Spleen (tissue), 11 donors: ENCODE results near the gene KLHL40. TPM values are rescaled to one million over a fixed set of nuclear protein-coding genes. Genes with fewer than 3 reads are reported as not detected.

Experiments
- DNase-seq: peaks from one replicate; pipeline ENCODE4 v3.0.0-alpha.2; 2020
- H3K27ac ChIP-seq, 8 donors: fragments of 200-600 bp; sonication (generic) in 7 of 8; 1 replicate in 4 of 8; 2 replicates in 4 of 8; pipeline versions ENCODE4 v1.5.0 to v1.8.0; 2016 to 2021; ENCODE audit warnings: inconsistent platforms in 4 of 8, mild to moderate bottlenecking in 4 of 8, moderate library complexity in 1 of 8
- H3K27me3 ChIP-seq, 7 donors: fragments of 200-600 bp; sonication (generic) in 6 of 7; replicated peaks in 1 of 7; 1 replicate in 4 of 7; 2 replicates in 3 of 7; pipeline versions ENCODE4 v1.5.0 to v1.8.0; 2016 to 2021; ENCODE audit warnings: inconsistent platforms in 3 of 7, mild to moderate bottlenecking in 1 of 7
- H3K36me3 ChIP-seq, 6 donors: fragments of 200-600 bp; sonication (generic) in 5 of 6; 1 replicate in 4 of 6; 2 replicates in 2 of 6; pipeline versions ENCODE4 v1.5.0 to v1.8.0; 2016 to 2021; ENCODE audit warnings: inconsistent platforms in 2 of 6
- H3K4me1 ChIP-seq, 6 donors: fragments of 200-600 bp; sonication (generic) in 5 of 6; 1 replicate in 3 of 6; 2 replicates in 3 of 6; pipeline versions ENCODE4 v1.5.0 to v1.8.0; 2016 to 2021; ENCODE audit warnings: inconsistent platforms in 3 of 6
- H3K4me3 ChIP-seq, 8 donors: fragments of 200-600 bp; sonication (generic) in 7 of 8; 1 replicate in 4 of 8; 2 replicates in 4 of 8; pipeline versions ENCODE4 v1.5.0 to v1.8.0; 2016 to 2021; ENCODE audit warnings: inconsistent platforms in 4 of 8, mild to moderate bottlenecking in 4 of 8, moderate library complexity in 2 of 8
- H3K9me3 ChIP-seq, 8 donors: fragments of 200-600 bp; sonication (generic) in 7 of 8; 1 replicate in 4 of 8; 2 replicates in 4 of 8; pipeline versions ENCODE4 v1.5.0 to v1.8.0; 2016 to 2021; ENCODE audit warnings: inconsistent platforms in 4 of 8
- POLR2A ChIP-seq, 3 donors: fragments of 450-650 bp; IDR thresholded peaks; one replicate each; pipeline ENCODE4 v1.5.1; 2017; ENCODE audit warnings: antibody characterized with exemption in 3 of 3, mild to moderate bottlenecking in 1 of 3
- POLR2AphosphoS5 ChIP-seq, 3 donors: sonication (generic); formaldehyde crosslinking; IDR thresholded peaks; one replicate each; pipeline ENCODE4 v1.5.1; 2017; ENCODE audit warnings: antibody characterized with exemption in 3 of 3
- WGBS, 5 donors: extraction: QIAGEN DNeasy Blood & Tissue Kit in 3 of 5; methylation state at CpG; one replicate each; pipeline versions ENCODE4 v1.1.5 to v1.1.7; 2013 to 2018; 5-methylcytosine and 5-hydroxymethylcytosine counted together
- intact Hi-C: fragments of 100-400 bp; cut with DNase I; formaldehyde crosslinking; loops from one replicate; pipeline ENCODE4 v1.15.0; 2023; ENCODE audit warnings: low total_unique reads
- polyA plus RNA-seq, 3 donors: library from polyadenylated mRNA; stranded (reverse); fragments of 200-250 nt; gene quantifications; one replicate each; pipeline ENCODE4 v1.2.1, GENCODE V29; 2013
- total RNA-seq, 7 donors: library from RNA; depleted of rRNA in 3 of 7; stranded (reverse); fragments of >200 nt in 3 of 7; fragmentation: NEBNext Ultra II Directional in 4 of 7; extraction: Animal tissue kit (Norgen Biotek cat#: 25700) in 4 of 7; gene quantifications; one replicate each; pipeline versions ENCODE4 v1.1.0 to v1.2.1, GENCODE V29; 2016 to 2021
- TF ChIP-seq, protein P1 (sequence below), 11 experiments: fragments of 200-600 bp in 7 of 11; fragments of 450-650 bp in 4 of 11; sonication (generic) in 4 of 11; IDR thresholded peaks in 8 of 11; conservative IDR thresholded peaks in 3 of 11; 1 replicate in 7 of 11; 2 replicates in 4 of 11; pipeline versions ENCODE4 v1.4.0 to v1.8.0; 2016 to 2021; ENCODE audit warnings: antibody characterized with exemption in 11 of 11, inconsistent platforms in 4 of 11, mild to moderate bottlenecking in 1 of 11
- donor health status: healthy with polysubstance abuse.
- donor health status: DM: no; HTN: no; CAD: no; lungs with moderate emphysema.
- donor health status: DM: no; HTN: no; CAD: no.
- donor health status: Bipolar disorder and iron deficiency.
- donor health status: healthy.
- donor health status: DM: no; HTN: no; CAD: no.
- donor health status: DM: yes; HTN: yes; CAD: no.

KLHL40 gene
- total and polyA plus RNA-seq, 10 donors: 0.03 to 0.17 TPM; not detected in 8

GRCh38 chr3:42659451-42660130 is 25.7 kb upstream of the KLHL40 start:
- intact Hi-C loops: loop anchor here (10.0 kb wide), 1 partner anchor 85 kb away; no protein-coding TSS in a partner anchor
- peaks cover 0 to 4% (median 0%) of the 10 kb centered on the region in 7 donors for H3K27me3 ChIP-seq
- WGBS, 5 donors: 82 to 91% (median 89%) methylated on average over 17 to 25 of the region's 25 CpGs
- no peaks in the 10 kb centered on the region for H3K9me3 ChIP-seq
- H3K36me3 ChIP-seq: peaks cover 0 to 59% (median 2%) of the 10 kb centered on the region in 6 donors
- no peak for DNase-seq
- peaks cover 0 to 39% (median 21%) of the 10 kb centered on the region in 6 donors for H3K4me1 ChIP-seq
- no peak overlapping the region for H3K4me3 ChIP-seq
- H3K27ac ChIP-seq: peak overlapping the region in 3 of 8 donors; percentile 19 to 65 (median 38)
- no peak for TF ChIP-seq POLR2A (IDR thresholded peaks at IDR 0.05)
- TF ChIP-seq, protein P1, sequence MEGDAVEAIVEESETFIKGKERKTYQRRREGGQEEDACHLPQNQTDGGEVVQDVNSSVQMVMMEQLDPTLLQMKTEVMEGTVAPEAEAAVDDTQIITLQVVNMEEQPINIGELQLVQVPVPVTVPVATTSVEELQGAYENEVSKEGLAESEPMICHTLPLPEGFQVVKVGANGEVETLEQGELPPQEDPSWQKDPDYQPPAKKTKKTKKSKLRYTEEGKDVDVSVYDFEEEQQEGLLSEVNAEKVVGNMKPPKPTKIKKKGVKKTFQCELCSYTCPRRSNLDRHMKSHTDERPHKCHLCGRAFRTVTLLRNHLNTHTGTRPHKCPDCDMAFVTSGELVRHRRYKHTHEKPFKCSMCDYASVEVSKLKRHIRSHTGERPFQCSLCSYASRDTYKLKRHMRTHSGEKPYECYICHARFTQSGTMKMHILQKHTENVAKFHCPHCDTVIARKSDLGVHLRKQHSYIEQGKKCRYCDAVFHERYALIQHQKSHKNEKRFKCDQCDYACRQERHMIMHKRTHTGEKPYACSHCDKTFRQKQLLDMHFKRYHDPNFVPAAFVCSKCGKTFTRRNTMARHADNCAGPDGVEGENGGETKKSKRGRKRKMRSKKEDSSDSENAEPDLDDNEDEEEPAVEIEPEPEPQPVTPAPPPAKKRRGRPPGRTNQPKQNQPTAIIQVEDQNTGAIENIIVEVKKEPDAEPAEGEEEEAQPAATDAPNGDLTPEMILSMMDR (IDR thresholded peaks at IDR 0.05 in 8 of 11, conservative IDR thresholded peaks at IDR 0.05 in 3 of 11): no peak
- TF ChIP-seq POLR2AphosphoS5 (IDR thresholded peaks at IDR 0.05): no peak

- H3K27ac ChIP-seq: peak overlapping the region in 1 of 8 donors; percentile 65
- H3K27me3 ChIP-seq: no peaks in the 10 kb centered on the region
- WGBS, 5 donors: 60 to 88% (median 72%) methylated on average over 3 to 6 of the region's 6 CpGs
- no peaks in the 10 kb centered on the region for H3K9me3 ChIP-seq
- TF ChIP-seq POLR2A (IDR thresholded peaks at IDR 0.05) (no peak), POLR2AphosphoS5 (IDR thresholded peaks at IDR 0.05) (no peak)
- TF ChIP-seq, protein P1 (IDR thresholded peaks at IDR 0.05 in 8 of 11, conservative IDR thresholded peaks at IDR 0.05 in 3 of 11): no peak
- intact Hi-C loops: no loop called here
- H3K36me3 ChIP-seq: peaks cover 0 to 59% (median 2%) of the 10 kb centered on the region in 6 donors
- H3K4me1 ChIP-seq: peaks cover 0 to 33% (median 15%) of the 10 kb centered on the region in 6 donors
- no peak for DNase-seq
- H3K4me3 ChIP-seq: no peak overlapping the region
These were observed 25.1 kb upstream of the KLHL40 start for GRCh38 chr3:42660131-42660715.

- no peak for DNase-seq
- intact Hi-C loops: no loop called here
- H3K4me1 ChIP-seq: peaks cover 0 to 26% (median 9%) of the 10 kb centered on the region in 6 donors
- H3K27ac ChIP-seq: no peak overlapping the region
- H3K36me3 ChIP-seq: peaks cover 0 to 59% (median 2%) of the 10 kb centered on the region in 6 donors
- WGBS, 5 donors: 84 to 92% (median 87%) methylated on average over 4 of the region's 4 CpGs
- no peaks in the 10 kb centered on the region for H3K9me3 ChIP-seq
- TF ChIP-seq POLR2AphosphoS5 (IDR thresholded peaks at IDR 0.05): no peak
- TF ChIP-seq, protein P1 (IDR thresholded peaks at IDR 0.05 in 8 of 11, conservative IDR thresholded peaks at IDR 0.05 in 3 of 11): no peak
- no peak for TF ChIP-seq POLR2A (IDR thresholded peaks at IDR 0.05)
- no peak overlapping the region for H3K4me3 ChIP-seq
- H3K27me3 ChIP-seq: no peaks in the 10 kb centered on the region
These were observed 24.4 kb upstream of the KLHL40 start for GRCh38 chr3:42660898-42661297.

DNA sequence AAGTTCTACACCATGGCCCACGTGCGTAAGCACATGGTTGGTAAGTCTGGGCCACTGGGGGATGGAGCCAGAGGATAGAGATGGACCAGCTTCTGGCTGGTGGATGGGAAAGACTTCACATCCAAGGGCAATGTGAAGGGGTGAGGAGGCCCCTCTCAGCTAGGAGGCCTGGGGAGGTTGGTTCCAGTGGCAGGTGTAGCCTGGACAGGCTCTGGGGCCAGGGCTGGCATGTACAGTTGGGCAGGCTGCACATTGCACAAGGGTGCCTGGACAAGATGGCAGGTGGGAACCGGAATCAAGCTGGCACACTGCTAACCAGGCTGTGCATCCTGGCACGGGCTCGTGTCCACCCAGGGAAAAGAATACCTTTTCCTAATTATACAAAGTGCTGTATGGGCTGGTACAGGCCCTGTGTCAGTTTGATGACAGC is 23.7 kb upstream of the KLHL40 start:
- no peak for DNase-seq
- intact Hi-C loops: no loop called here

More for the DNA sequence above, 23.7 kb upstream of the KLHL40 start:
- WGBS, 5 donors: 91 to 98% (median 95%) methylated on average over 2 to 5 of the region's 5 CpGs
- TF ChIP-seq POLR2AphosphoS5 (IDR thresholded peaks at IDR 0.05) (no peak), POLR2A (IDR thresholded peaks at IDR 0.05) (no peak)
- TF ChIP-seq, protein P1 (IDR thresholded peaks at IDR 0.05 in 8 of 11, conservative IDR thresholded peaks at IDR 0.05 in 3 of 11): no peak
- H3K36me3 ChIP-seq: peaks cover 0 to 59% (median 2%) of the 10 kb centered on the region in 6 donors
- H3K9me3 ChIP-seq: no peaks in the 10 kb centered on the region
- no peak overlapping the region for H3K4me3 ChIP-seq
- H3K27me3 ChIP-seq: no peaks in the 10 kb centered on the region
- H3K27ac ChIP-seq: no peak overlapping the region
- peaks cover 0 to 19% (median 9%) of the 10 kb centered on the region in 6 donors for H3K4me1 ChIP-seq
